Adrenal gland (tissue), 12 donors: ENCODE data around the gene AGPAT2. TPM values are rescaled to one million over a fixed set of nuclear protein-coding genes. Genes with fewer than 3 reads are reported as not detected.

Source experiments
- DNase-seq, 7 donors: peaks; one replicate each; pipeline ENCODE4 v3.0.0-alpha.2; 2019 to 2020
- H3K27ac ChIP-seq, 5 donors: fragments of 200-600 bp; sonication (generic) in 4 of 5; 1 replicate in 3 of 5; 2 replicates in 2 of 5; pipeline versions ENCODE4 v1.5.1 to v1.8.0; 2016 to 2020; ENCODE audit warnings: mild to moderate bottlenecking in 1 of 5
- H3K27me3 ChIP-seq: fragments of 200-600 bp; 2 replicates; pipeline ENCODE4 v1.8.0; 2021
- H3K36me3 ChIP-seq, 2 donors: fragments of 200-600 bp; replicated peaks in 1 of 2; 1 replicate in 1 of 2; 2 replicates in 1 of 2; pipeline versions ENCODE4 v1.5.1 to v1.8.0; 2018 to 2022
- H3K4me1 ChIP-seq, 2 donors: fragments of 200-600 bp; replicated peaks in 1 of 2; 1 replicate in 1 of 2; 2 replicates in 1 of 2; pipeline versions ENCODE4 v1.5.1 to v1.8.0; 2018 to 2021
- H3K4me3 ChIP-seq, 4 donors: fragments of 200-600 bp; sonication (generic) in 3 of 4; one replicate each; pipeline ENCODE4 v1.5.1; 2016 to 2018
- H3K9me3 ChIP-seq, 3 donors: fragments of 200-600 bp; sonication (generic) in 1 of 3; replicated peaks in 1 of 3; 1 replicate in 2 of 3; 2 replicates in 1 of 3; pipeline versions ENCODE4 v1.5.1 to v1.8.0; 2016 to 2021
- CTCF ChIP-seq, 6 experiments: fragments of 450-650 bp in 4 of 6; fragments of 200-600 bp in 2 of 6; sonication (generic) in 1 of 6; IDR thresholded peaks; 1 replicate in 5 of 6; 2 replicates in 1 of 6; pipeline versions ENCODE4 v1.5.1 to v1.8.0; 2016 to 2021; ENCODE audit warnings: antibody characterized with exemption in 6 of 6, mild to moderate bottlenecking in 2 of 6, moderate library complexity in 1 of 6
- POLR2A ChIP-seq, 2 donors: fragments of 450-650 bp; IDR thresholded peaks; one replicate each; pipeline ENCODE4 v1.6.1; 2017; ENCODE audit warnings: antibody characterized with exemption in 2 of 2, mild to moderate bottlenecking in 2 of 2, moderate library complexity in 1 of 2
- WGBS, 4 donors: extraction: QIAGEN DNeasy Blood & Tissue Kit in 2 of 4; methylation state at CpG; one replicate each; pipeline versions ENCODE4 v1.1.5 to v1.1.7; 2013 to 2017; 5-methylcytosine and 5-hydroxymethylcytosine counted together
- intact Hi-C, 2 donors: fragments of 100-400 bp; cut with DNase I; formaldehyde crosslinking; loops; one replicate each; pipeline versions ENCODE4 v1.14.1 to v1.15.0; 2022 to 2023
- polyA plus RNA-seq, 3 donors: library from polyadenylated mRNA; stranded (reverse); fragments of 200-250 nt in 2 of 3; fragments of 350-450 nt in 1 of 3; fragmentation: Illumina TruSeq in 1 of 3; extraction: RNeasy Lipid Tissue Mini Kit (QIAGEN cat#74804) in 1 of 3; gene quantifications; one replicate each; pipeline ENCODE4 v1.2.3, GENCODE V29; 2013 to 2014
- total RNA-seq, 9 donors: library from RNA; depleted of rRNA in 4 of 9; stranded (reverse); fragments of >200 nt in 4 of 9; fragments of 120-200 nt in 1 of 9; fragmentation: NEBNext Ultra II Directional in 1 of 9; extraction: Animal tissue kit (Norgen Biotek cat#: 25700) in 1 of 9; gene quantifications; one replicate each; pipeline versions ENCODE4 v1.1.0 to v1.2.4, GENCODE V29; 2013 to 2023
- donor health status: healthy with polysubstance abuse.
- donor health status: Bipolar disorder and iron deficiency.
- donor health status: DM: yes; HTN: yes; CAD: no.
- donor health status: DM: no; HTN: no; CAD: no.
- donor health status: DM: no; HTN: no; CAD: no.
- donor health status: DM: yes; HTN: yes; CAD: no.

The AGPAT2 gene
- total and polyA plus RNA-seq, 12 donors: 6.4 to 274 (median 48.0) TPM

DNA sequence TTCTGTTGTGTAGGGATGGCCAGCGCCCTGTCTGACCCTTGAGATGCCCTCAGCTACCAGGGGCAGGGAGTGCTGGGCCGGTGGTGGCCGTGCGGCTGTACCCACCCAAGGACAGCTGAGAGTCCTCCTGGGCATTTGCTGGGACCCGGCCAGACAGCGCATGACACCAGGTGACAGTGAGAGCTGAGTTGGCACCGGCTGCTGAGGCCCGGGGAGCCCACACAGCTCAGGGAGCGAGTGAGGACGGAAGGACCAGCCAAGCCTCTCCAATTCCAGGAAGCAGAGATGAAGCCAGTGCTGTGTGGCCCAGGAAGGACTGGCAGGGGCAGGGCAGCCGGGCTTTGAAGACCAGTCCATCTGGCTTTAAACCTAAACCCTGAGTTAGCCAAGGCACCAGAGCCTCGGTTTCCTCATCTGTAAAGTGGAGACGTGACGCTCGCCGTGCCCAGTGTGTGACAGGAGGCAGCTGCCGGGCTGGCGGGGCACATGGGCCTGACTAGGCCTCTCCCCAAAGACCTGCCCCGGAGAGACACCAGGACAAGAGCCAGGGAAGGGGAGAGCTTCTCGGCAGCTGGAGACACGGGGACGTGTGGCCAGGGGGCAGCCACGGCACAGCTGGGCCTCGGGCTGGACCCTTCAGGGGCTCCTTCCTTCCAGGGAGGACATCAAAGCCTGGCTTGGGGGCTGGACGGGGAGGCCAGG is 3.0 kb upstream of the AGPAT2 start:
- no peak overlapping the region for H3K4me3 ChIP-seq
- H3K27me3 ChIP-seq: no peaks in the 10 kb centered on the region
- intact Hi-C loops: no loop called here
- peaks cover 9 to 16% of the 10 kb centered on the region in 2 donors for H3K4me1 ChIP-seq
- H3K9me3 ChIP-seq: no peaks in the 10 kb centered on the region
- H3K36me3 ChIP-seq: no peaks in the 10 kb centered on the region
- no peak for DNase-seq
- H3K27ac ChIP-seq: no peak overlapping the region
- no peak for TF ChIP-seq CTCF (IDR thresholded peaks at IDR 0.05)
- 60 to 91% (median 89%) methylated on average over 8 to 25 of the region's 25 CpGs for WGBS, 4 donors

GRCh38 chr9:136689108-136689460 is 1.8 kb upstream of the AGPAT2 start:
- Histone ChIP-seq H3K4me1 (peaks cover 9 to 16% of the 10 kb centered on the region in 2 donors), H3K27me3 (no peaks in the 10 kb centered on the region), H3K36me3 (no peaks in the 10 kb centered on the region), H3K27ac (no peak overlapping the region), H3K9me3 (no peaks in the 10 kb centered on the region), H3K4me3 (no peak overlapping the region)
- WGBS, 4 donors: 73 to 89% (median 85%) methylated on average over 4 to 7 of the region's 7 CpGs
- intact Hi-C loops: no loop called here
- TF ChIP-seq CTCF (IDR thresholded peaks at IDR 0.05) (no peak), POLR2A (IDR thresholded peaks at IDR 0.05) (no peak)
- DNase-seq: no peak

DNA sequence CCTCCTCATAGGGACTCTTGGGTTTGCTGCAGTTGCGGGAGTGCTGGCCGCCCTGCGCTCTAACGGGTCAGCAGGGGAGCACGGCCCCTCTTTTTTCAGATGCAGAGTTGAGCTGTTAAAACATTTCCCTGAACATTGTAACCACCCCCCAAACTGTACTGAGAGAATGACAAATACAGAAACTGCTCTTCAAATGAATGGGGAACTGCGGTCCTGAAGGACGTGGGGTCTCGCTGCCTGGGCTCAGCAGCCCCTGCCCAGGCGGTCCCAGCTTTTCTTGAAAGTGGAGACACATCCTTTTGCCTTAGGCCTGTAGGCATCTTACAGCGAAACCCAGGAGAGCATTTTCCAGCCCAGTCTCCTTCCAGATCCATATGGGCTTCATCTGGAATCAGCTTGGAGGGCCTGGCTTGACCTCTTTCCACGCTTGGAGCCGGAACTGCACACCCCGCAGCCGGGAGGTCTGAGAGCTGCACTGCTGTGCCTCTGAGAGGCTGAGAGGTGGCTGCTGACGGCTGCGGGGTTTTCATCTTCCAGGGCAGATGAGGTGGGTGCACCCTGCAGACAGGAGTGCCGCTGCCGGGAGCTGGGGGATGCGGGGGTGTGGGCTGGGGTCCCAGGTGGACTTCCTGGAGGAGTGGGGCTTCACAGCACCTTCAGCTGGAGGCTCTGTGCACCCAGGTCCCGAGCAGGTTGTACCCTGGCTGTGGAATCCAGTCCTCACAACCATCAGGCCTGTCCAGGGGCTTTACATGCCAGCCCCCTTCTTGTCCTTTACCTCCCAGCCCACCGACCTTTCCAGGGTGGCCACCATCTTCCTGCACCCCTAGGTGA is 1.2 kb upstream of the AGPAT2 start:
- DNase-seq: no peak
- 63 to 80% (median 64%) methylated on average over 10 to 21 of the region's 21 CpGs for WGBS, 4 donors

More for the DNA sequence above, 1.2 kb upstream of the AGPAT2 start:
- no peaks in the 10 kb centered on the region for H3K27me3 ChIP-seq
- H3K9me3 ChIP-seq: no peaks in the 10 kb centered on the region
- H3K36me3 ChIP-seq: no peaks in the 10 kb centered on the region
- TF ChIP-seq POLR2A (IDR thresholded peaks at IDR 0.05): no peak
- no peak for TF ChIP-seq CTCF (IDR thresholded peaks at IDR 0.05)
- peaks cover 9 to 13% of the 10 kb centered on the region in 2 donors for H3K4me1 ChIP-seq
- H3K4me3 ChIP-seq: no peak overlapping the region
- intact Hi-C loops: no loop called here
- H3K27ac ChIP-seq: peak overlapping the region in 2 of 5 donors; percentile 57 to 90
